Suppressor macrophage (primary cell): ENCODE measurements around the gene RGCC.

Source experiments
- DNase-seq, 4 experiments: peaks; one replicate each; pipeline ENCODE4 v3.0.0-alpha.2; 2020 to 2022

The RGCC gene

DNA sequence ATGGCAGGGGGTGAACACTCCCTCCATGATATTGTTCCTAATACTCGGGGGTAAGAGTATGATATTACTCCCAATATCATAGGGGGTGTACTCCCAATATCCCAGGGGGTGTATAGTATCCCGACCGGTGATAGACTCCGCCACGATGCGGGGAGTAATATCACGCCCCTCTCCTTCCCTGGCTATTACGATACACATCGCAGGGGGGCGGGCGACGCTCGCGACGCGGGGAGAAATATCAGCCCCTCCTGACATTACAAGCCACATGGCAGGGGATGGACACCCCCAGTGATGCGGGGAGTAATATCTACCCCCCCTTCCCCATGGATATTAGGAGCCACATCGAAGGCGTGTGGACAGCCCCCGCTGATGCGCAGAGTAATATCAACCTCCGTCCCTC, 3.2 kb upstream of the RGCC start:
- DNase-seq, result no peak

DNA sequence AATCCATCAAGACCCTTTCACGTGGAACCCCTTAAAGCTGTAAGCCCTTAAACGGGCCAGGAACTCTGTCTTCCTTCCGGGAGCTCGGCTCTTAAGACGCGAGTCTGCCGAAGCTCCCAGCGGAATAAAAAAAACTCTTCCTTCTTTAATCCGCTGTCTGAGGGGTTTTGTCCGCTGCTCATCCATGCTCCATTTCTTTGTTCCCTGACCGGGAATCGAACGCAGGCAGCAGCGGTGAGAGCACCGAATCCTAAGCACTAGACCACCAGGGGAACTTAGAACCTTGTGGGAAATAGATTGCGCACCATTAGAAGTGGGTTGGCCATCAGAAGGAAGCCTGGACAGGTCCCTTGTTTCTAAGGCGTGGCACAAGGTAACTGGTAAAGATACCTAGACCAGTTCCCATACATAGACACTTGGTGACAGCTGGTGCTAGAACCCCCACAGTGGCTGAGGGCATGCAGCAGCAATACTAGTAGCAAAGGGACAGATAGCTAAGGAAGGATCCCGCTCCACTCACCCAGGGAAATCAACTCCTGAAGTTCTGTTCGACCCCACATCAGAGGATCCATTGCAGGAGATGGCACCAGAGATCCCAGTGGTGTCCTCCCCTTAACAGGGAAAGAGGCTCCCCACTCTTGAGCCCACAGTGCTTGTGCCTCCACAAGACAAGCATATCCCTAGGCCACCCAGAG, 1.5 kb upstream of the RGCC start:
- peak in 1 of 4 experiments; percentile 23 for DNase-seq

GRCh38 chr13:41457589-41458186, 338 bp downstream of the RGCC start:
- DNase-seq, result peak in 1 of 4 experiments; percentile 37

DNA sequence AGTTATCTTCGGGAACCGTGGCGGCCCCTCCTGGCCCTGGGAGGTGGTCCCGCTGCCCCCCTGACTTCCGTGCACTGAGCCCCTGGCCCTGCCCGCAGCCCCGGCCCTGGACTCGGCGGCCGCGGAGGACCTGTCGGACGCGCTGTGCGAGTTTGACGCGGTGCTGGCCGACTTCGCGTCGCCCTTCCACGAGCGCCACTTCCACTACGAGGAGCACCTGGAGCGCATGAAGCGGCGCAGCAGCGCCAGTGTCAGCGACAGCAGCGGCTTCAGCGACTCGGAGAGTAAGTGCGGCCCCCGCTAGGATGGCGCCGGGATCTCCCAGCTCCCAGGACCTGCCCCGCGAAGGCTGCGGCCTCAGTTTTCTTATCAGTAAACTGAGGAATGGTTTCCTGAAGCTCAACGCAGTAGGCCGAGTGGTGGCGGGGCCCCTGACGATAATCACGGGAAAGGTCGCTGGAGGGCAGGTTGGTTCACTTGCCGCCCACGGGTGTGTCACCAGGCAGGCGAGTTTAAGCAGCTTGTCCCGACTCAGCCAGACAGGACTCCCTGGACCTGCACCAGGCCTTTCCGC, 924 bp downstream of the RGCC start:
- DNase-seq, result peak; percentile 57 to 78 (median 74)

- peak; percentile 77 to 88 (median 86) for DNase-seq
Measured at GRCh38 chr13:41458761-41459431, 1.5 kb downstream of the RGCC start.

DNA sequence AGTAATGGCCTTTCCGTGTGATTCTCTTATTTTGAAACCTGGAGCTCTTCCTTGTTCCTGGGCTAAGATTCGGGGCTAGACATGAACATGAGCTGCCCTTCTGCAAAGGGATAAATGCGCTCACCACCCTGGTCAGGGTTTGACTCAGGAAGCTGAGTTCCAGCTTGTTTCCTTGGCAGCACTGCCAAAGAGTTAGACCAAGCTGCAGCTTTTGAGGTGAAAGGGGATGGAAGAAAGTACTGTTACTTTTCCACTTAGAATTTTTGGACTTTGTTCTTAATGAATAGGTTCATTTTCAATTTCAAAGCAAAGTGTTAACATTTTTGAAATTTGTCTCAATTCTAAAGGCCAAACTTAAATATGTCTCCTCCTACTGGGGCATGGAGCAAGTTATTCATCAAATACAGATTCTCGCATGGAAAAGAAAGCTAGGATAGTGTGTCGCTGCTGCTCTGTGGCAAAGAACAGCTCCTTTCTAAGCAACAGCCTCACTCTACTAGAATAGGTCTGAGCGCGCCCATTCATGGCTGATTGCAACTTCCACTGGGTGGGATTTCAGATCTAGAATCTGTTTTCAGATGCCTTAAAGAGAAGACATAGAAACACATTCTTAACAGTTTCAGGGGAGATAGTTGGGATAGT, 2.2 kb downstream of the RGCC start:
- peak; percentile 21 to 48 (median 30) for DNase-seq

DNA sequence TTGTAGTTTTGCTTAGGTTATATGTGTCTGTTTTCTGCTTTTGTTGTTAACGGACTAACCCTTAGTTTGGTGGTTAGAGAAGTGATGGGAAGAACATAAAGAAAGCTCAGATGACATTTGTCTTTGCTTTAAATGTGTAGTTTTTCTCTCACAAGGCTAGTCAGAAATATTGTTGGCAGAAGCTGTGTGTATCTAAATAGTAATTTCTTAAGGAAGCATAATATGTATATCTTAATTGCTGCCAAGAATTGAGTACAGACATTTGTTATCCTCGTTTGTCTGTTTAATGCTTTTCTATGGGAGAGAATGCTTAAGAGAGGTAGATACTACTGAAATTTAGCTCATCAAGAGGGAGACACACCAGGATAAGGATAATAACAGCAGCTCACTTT, 2.7 kb downstream of the RGCC start:
- DNase-seq, result no peak

GRCh38 chr13:41460930-41461329, 3.6 kb downstream of the RGCC start:
- DNase-seq, result peak in 2 of 4 experiments; percentile 32 to 33

DNA sequence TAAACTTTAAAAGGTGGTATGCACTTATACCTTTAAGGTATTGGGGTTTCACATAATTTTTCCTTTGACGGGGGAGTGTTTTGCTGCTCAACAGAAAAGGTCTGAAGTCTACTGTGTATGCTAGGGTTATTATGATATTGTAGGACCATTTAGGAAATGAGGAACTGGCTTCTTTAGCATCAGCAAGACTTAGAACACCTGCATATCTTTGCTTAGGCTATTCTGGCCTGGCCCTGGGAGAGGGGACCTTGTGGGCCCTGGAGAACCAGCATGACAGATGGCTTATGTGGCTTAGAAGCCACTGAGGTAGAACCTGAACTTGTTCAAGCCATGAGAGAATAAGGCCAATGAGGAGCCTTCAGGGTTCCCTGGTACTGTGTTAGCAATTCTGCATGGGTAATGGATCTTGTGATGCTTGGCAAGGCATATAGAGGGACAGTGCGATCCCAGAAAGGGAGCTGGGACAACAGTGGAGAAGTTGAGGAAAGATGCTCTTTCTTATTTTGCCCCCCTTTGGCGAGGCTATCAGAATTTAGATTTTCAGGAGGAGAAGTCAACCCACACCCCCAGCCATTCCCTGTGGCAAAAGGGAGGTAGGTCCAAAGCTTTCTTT, 4.3 kb downstream of the RGCC start:
- peak in 2 of 4 experiments; percentile 19 for DNase-seq

- DNase-seq, result no peak
Measured at GRCh38 chr13:41462427-41462826, 5.1 kb downstream of the RGCC start.

GRCh38 chr13:41463838-41464602, 6.7 kb downstream of the RGCC start:
- DNase-seq, result peak in 3 of 4 experiments; percentile 11 to 45 (median 34)

DNA sequence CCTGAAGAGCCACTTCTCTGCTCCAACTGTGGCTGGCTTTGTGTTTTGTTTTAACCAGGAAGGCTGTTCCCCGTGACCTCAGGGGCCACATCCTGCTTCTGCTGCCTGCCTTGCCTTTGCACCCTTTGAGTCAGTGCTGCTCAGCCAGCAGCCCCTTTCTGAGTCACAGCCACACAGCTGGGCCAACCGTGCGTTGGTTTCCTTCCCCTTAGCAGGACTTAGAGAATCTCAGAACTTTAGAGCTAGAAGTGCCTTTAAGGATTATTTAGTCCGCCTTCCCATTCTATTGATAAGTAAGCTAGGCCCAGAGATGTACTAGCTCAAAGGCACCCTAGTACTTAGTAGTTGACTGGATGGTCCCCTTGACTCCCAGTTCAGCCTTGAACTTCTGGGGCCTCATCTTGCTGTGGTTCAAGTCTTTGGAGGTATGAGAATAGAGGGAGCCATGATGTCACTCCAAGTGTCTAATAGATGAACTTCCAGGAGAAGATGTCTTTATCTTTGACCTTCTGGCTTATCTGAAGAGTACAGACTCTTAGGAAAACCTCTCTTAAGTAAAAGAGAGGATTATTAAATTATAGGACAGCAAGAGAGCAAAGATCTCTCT, 8.0 kb downstream of the RGCC start:
- DNase-seq, result peak; percentile 91 to 95 (median 94)

- peak; percentile 38 to 62 (median 54) for DNase-seq
Measured at GRCh38 chr13:41465898-41466320, 8.6 kb downstream of the RGCC start.

- DNase-seq, result no peak
Measured at GRCh38 chr13:41467425-41467945, 10.1 kb downstream of the RGCC start.

DNA sequence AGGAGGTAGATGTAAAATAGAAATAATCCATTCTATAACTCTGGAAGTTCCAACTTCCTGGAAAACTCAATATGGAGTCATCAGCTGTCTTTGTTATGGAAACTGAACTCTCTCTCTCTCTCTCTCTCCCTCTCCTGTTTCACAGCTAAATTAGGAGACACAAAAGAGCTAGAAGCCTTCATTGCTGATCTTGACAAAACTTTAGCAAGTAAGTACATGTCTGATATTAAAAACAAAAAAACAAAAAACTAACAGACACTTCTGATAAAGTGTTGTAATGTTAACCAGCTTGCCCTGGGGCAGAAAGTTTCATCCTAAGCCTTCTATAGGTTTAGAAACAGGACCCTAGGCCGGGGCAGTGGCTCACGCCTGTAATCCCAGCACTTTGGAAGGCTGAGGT, 11.3 kb downstream of the RGCC start:
- DNase-seq, result no peak

- DNase-seq, result peak in 1 of 4 experiments; percentile 18
Measured at GRCh38 chr13:41470196-41470595, 12.8 kb downstream of the RGCC start.

DNA sequence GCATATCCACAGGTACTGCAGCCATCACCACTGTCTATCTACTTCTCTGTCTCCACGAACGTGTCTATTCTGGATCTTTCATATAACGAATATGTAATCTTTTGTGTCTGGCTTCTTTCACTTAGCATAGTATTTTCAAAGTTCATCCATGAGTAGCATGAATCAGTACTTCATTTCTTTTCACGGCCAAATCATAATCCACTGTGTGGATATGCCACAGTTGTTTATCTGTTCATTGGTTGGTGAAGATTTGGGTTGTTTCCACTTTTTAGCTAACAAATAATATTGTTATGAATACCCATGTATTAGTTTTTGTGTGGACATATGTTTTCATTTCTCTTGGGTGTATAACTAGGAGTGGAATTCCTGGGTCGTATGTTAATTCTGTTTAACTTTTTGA, 14.4 kb downstream of the RGCC start:
- DNase-seq, result peak in 2 of 4 experiments; percentile 13 to 32

DNA sequence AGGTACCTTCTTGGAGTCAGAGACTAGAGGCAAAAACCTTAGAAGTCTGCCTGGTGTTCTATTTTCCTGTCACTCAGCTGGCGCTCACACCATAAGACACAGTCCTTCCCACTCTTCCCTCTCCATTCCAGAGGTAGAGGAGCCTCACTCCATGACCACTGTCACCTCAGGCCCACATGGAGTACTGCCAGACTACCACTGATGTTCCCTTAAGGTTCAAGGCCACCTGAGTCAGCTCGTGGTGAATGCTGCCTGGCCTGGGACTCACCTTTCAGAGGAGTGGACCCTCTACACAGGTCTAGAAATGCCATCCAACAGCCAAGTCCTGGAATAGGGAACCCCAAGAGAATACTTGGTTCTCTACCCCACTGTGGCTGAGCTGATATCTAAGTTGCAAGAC, 29.9 kb downstream of the RGCC start:
- no peak for DNase-seq

GRCh38 chr13:41488124-41488523, 30.8 kb downstream of the RGCC start:
- no peak for DNase-seq

DNA sequence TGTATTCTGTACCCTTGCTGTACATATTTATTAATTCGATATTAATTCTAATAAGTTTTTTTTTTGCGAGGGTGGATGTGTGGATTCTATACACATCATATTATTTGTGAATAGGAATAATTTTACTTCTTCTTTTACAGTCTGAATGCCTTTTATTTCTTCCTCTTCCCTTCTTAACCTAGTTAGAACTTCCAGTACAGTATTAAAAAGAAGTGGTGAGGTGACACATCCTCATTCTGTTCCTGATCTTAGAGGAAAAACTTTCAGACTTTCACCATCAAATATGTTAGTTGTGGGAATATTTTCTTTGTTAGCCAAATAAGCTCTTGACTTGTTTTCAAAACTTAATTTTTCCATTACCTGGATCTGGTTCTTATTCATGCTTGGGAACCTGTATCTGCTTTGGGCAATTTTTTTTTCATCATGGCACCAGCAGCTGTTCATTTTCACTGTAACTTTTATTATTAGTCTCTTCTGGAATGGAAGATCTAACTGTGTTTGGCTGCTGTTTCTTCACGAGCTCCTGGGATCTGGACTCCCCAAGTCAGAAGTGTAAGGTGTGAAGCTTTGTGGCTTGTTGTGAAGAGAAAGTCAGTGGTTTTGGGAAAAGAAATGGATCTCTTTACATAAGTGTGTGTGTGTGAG, 33.1 kb downstream of the RGCC start:
- peak in 2 of 4 experiments; percentile 44 to 61 for DNase-seq
